ENCODE measurements around the gene CPAMD8. TPM values are rescaled to one million over a fixed set of nuclear protein-coding genes. Genes with fewer than 3 reads are reported as not detected.

CPAMD8 gene
- total and polyA plus RNA-seq, 2 donors (not counting 1 experiment from before 2014, with no cell fraction given): 1.1 to 2.7 TPM

DNA sequence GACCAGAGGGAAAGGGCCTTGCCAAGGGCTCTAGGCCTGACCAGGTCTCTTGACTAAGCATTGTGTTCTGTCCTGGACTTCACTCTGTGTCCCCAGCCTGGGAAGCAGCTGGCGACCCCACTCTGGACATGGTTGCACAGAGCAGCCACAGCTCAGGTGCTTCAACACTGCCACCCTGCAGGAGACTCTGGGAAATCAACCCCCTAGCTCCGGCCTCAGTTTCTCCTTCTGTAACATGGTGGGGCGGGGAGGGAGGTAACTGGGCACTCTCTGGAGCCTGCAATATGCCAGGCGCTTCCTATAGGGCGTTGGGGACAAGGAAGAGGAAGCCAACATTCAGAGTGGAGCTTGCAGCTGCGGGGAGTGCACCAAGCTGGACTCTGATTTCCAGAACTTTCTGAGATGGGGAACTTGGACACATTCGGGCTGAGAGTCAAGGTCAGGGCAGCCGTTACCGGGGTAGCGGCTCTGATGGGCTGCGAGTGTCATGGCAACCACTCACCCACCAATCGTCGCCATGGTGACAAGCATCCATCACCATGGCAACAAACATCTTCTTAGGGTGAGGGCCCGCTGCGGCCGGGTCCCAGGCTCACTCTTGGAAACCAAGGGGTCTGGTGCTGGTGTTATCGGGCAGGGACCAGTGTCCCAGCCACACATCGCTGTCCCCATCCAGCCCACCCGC, 125.0 kb downstream of the CPAMD8 start:
- no peak overlapping the region for H2AFZ ChIP-seq (ENCODE audit: insufficient read depth, low read depth, low read length, poor library complexity, severe bottlenecking)
- ATAC-seq (ENCODE audit: low read depth) (no peak), DNase-seq (no peak)
- ChIA-PET CTCF (interaction anchor here (0.8 kb wide), 1 partner anchor 186 kb away, joined by 4 read pairs; no protein-coding TSS in a partner anchor), POLR2A (no interaction called here)
- H3K27me3 ChIP-seq (replicated peaks in 1 of 4; ENCODE audit: control extremely low read depth in 1 of 4, control insufficient read depth in 3 of 4, insufficient read depth in 4 of 4, low read length in 3 of 4): peaks cover 0 to 4% (median 1%) of the 10 kb centered on the region in 4 experiments
- H3K4me1 ChIP-seq (ENCODE audit: control insufficient read depth in 2 of 2, insufficient read depth in 2 of 2, low read length in 2 of 2): peaks cover 8 to 21% of the 10 kb centered on the region in 2 donors
- intact Hi-C loops (cut with micrococcal nuclease): no loop called here
- H3K27ac Mint-ChIP-seq: no peak overlapping the region
- no peaks in the 10 kb centered on the region for H3K79me2 ChIP-seq (ENCODE audit: control insufficient read depth, insufficient read depth, low read length)
- no peak for TF ChIP-seq EZH2 (IDR thresholded peaks at IDR 0.05; ENCODE audit: borderline replicate concordance, insufficient read depth, low read depth, low read length, poor library complexity, severe bottlenecking)
- TF ChIP-seq, protein P1, sequence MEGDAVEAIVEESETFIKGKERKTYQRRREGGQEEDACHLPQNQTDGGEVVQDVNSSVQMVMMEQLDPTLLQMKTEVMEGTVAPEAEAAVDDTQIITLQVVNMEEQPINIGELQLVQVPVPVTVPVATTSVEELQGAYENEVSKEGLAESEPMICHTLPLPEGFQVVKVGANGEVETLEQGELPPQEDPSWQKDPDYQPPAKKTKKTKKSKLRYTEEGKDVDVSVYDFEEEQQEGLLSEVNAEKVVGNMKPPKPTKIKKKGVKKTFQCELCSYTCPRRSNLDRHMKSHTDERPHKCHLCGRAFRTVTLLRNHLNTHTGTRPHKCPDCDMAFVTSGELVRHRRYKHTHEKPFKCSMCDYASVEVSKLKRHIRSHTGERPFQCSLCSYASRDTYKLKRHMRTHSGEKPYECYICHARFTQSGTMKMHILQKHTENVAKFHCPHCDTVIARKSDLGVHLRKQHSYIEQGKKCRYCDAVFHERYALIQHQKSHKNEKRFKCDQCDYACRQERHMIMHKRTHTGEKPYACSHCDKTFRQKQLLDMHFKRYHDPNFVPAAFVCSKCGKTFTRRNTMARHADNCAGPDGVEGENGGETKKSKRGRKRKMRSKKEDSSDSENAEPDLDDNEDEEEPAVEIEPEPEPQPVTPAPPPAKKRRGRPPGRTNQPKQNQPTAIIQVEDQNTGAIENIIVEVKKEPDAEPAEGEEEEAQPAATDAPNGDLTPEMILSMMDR (IDR thresholded peaks at IDR 0.05): no peak
- H3K4me3 Mint-ChIP-seq: no peak overlapping the region
- no peaks in the 10 kb centered on the region for H3K36me3 ChIP-seq (replicated peaks in 1 of 2; ENCODE audit: control extremely low read depth in 1 of 2, control insufficient read depth in 1 of 2, extremely low read depth in 1 of 2, insufficient read depth in 2 of 2, low read length in 1 of 2)
- H3K9me3 ChIP-seq (ENCODE audit: control extremely low read depth in 1 of 3, control insufficient read depth in 2 of 3, insufficient read depth in 1 of 3, low read length in 2 of 3): peaks cover 0 to 6% (median 0%) of the 10 kb centered on the region in 3 donors
- no peaks in the 10 kb centered on the region for H4K20me1 ChIP-seq (ENCODE audit: control insufficient read depth, insufficient read depth, low read length, poor library complexity, severe bottlenecking)
- peaks cover 2% of the 10 kb centered on the region for H3K9me3 Mint-ChIP-seq (ENCODE audit: insufficient read depth)
- no peak overlapping the region for H3K27ac ChIP-seq (ENCODE audit: low read length in 2 of 2)
- no peaks in the 10 kb centered on the region for H3K27me3 Mint-ChIP-seq
- no peak overlapping the region for H3K9ac ChIP-seq (ENCODE audit: low read length)
- H3K4me2 ChIP-seq (replicated peaks; ENCODE audit: low read depth, low read length, poor library complexity, severe bottlenecking): no peak overlapping the region
- H3K4me1 Mint-ChIP-seq: peaks cover 8% of the 10 kb centered on the region
- 91% methylated on average over 17 of the region's 19 CpGs for WGBS (ENCODE audit: insufficient coverage)
- H3K4me3 ChIP-seq (ENCODE audit: control extremely low read depth in 1 of 5, extremely low read depth in 1 of 5, insufficient read depth in 1 of 5, low read depth in 2 of 5, low read length in 4 of 5): no peak overlapping the region

- peaks cover 0 to 8% (median 0%) of the 10 kb centered on the region in 3 donors for H3K9me3 ChIP-seq (ENCODE audit: control extremely low read depth in 1 of 3, control insufficient read depth in 2 of 3, insufficient read depth in 1 of 3, low read length in 2 of 3)
- ChIA-PET CTCF (interaction anchor here (0.6 to 1.6 kb wide), 4 partner anchors 63 to 722 kb away, joined by 3 to 6 read pairs (median 3); no protein-coding TSS in a partner anchor), POLR2A (no interaction called here)
- 6% methylated on average over 6 of the region's 7 CpGs for WGBS (ENCODE audit: insufficient coverage)
- H2AFZ ChIP-seq (ENCODE audit: insufficient read depth, low read depth, low read length, poor library complexity, severe bottlenecking): no peak overlapping the region
- peaks cover under 1% of the 10 kb centered on the region for H3K9me3 Mint-ChIP-seq (ENCODE audit: insufficient read depth)
- peaks cover 16% of the 10 kb centered on the region for H3K4me1 Mint-ChIP-seq
- TF ChIP-seq EZH2 (IDR thresholded peaks at IDR 0.05; ENCODE audit: borderline replicate concordance, insufficient read depth, low read depth, low read length, poor library complexity, severe bottlenecking): no peak
- TF ChIP-seq, protein P1 (IDR thresholded peaks at IDR 0.05): peak; percentile 53
- peak overlapping the region; percentile 19 for H3K4me3 Mint-ChIP-seq
- H3K27ac Mint-ChIP-seq: peak overlapping the region; percentile 32
- H3K4me1 ChIP-seq (ENCODE audit: control insufficient read depth in 2 of 2, insufficient read depth in 2 of 2, low read length in 2 of 2): peaks cover 14 to 28% of the 10 kb centered on the region in 2 donors
- no peaks in the 10 kb centered on the region for H3K27me3 Mint-ChIP-seq
- intact Hi-C loops (cut with micrococcal nuclease): loop anchor here (1.0 to 10.0 kb wide), 2 partner anchors 128 to 405 kb away; partner anchors contain the start of genes ABHD8, DDA1 and MRPL34
- H3K4me3 ChIP-seq (ENCODE audit: control extremely low read depth in 1 of 5, extremely low read depth in 1 of 5, insufficient read depth in 1 of 5, low read depth in 2 of 5, low read length in 4 of 5): no peak overlapping the region
- H3K27me3 ChIP-seq (replicated peaks in 1 of 4; ENCODE audit: control extremely low read depth in 1 of 4, control insufficient read depth in 3 of 4, insufficient read depth in 4 of 4, low read length in 3 of 4): peaks cover 0 to 11% (median 2%) of the 10 kb centered on the region in 4 experiments
- no peak overlapping the region for H3K4me2 ChIP-seq (replicated peaks; ENCODE audit: low read depth, low read length, poor library complexity, severe bottlenecking)
- no peak overlapping the region for H3K27ac ChIP-seq (ENCODE audit: low read length in 2 of 2)
- no peaks in the 10 kb centered on the region for H3K36me3 ChIP-seq (replicated peaks in 1 of 2; ENCODE audit: control extremely low read depth in 1 of 2, control insufficient read depth in 1 of 2, extremely low read depth in 1 of 2, insufficient read depth in 2 of 2, low read length in 1 of 2)
- H3K9ac ChIP-seq (ENCODE audit: low read length): no peak overlapping the region
- no peaks in the 10 kb centered on the region for H3K79me2 ChIP-seq (ENCODE audit: control insufficient read depth, insufficient read depth, low read length)
- H4K20me1 ChIP-seq (ENCODE audit: control insufficient read depth, insufficient read depth, low read length, poor library complexity, severe bottlenecking): no peaks in the 10 kb centered on the region
- ATAC-seq (ENCODE audit: low read depth) (no peak), DNase-seq (peak; percentile 58)
These were observed 127.0 kb downstream of the CPAMD8 start for GRCh38 chr19:16899566-16900075.
